Measurements from ENCODE around the gene LDHAL6A.

LDHAL6A gene

DNA sequence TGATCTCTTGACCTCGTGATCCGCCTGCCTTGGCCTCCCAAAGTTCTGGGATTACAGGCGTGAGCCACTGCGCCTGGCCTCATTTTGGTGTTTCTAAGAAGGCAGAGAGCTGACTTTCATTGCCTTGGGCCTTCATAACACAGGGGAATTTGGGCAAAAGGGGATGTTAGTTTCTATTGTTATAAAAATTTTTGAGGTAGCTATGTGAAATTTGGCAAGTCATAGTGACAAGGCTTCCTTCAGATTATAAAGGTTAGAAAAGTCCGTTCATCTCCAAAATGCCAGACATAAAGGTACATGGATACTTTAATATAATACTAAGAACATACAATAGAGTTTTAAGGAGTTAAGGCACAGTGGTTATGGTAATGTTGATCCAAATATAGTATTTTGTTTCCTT lies 26.3 kb upstream of the LDHAL6A start:
- DNase-seq (ENCODE audit: low spot score) = no peak
- no peak overlapping the region for H3K4me3 ChIP-seq
- TF ChIP-seq, protein P1, sequence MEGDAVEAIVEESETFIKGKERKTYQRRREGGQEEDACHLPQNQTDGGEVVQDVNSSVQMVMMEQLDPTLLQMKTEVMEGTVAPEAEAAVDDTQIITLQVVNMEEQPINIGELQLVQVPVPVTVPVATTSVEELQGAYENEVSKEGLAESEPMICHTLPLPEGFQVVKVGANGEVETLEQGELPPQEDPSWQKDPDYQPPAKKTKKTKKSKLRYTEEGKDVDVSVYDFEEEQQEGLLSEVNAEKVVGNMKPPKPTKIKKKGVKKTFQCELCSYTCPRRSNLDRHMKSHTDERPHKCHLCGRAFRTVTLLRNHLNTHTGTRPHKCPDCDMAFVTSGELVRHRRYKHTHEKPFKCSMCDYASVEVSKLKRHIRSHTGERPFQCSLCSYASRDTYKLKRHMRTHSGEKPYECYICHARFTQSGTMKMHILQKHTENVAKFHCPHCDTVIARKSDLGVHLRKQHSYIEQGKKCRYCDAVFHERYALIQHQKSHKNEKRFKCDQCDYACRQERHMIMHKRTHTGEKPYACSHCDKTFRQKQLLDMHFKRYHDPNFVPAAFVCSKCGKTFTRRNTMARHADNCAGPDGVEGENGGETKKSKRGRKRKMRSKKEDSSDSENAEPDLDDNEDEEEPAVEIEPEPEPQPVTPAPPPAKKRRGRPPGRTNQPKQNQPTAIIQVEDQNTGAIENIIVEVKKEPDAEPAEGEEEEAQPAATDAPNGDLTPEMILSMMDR (IDR thresholded peaks at IDR 0.05) = no peak
- no peak overlapping the region for H3K27ac ChIP-seq

DNA sequence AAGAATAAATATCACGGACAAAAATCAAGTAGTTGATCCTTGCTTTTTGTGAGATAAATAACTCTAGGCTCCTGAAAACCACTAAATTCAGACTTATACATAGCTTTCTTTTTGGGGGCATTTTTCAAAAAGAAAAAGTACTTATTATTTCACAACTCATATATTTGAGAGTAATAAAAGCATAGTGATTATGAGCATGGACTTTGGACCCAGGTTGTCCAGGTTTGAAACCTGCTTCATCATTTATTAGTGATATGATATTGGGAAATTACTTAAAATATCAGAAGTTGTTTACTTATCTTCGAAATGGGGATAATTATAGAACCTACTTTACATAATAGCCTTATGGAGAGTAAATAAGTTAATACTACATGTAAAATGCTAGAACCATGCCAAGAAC lies 17.0 kb upstream of the LDHAL6A start:
- TF ChIP-seq, protein P1 (IDR thresholded peaks at IDR 0.05) = no peak
- no peak overlapping the region for H3K27ac ChIP-seq
- no peak overlapping the region for H3K4me3 ChIP-seq
- no peak for DNase-seq (ENCODE audit: low spot score)

- TF ChIP-seq, protein P1 (IDR thresholded peaks at IDR 0.05) = no peak
- H3K4me3 ChIP-seq = no peak overlapping the region
- H3K27ac ChIP-seq = no peak overlapping the region
- no peak for DNase-seq (ENCODE audit: low spot score)
These were observed 6.4 kb upstream of the LDHAL6A start for GRCh38 chr11:18449251-18449650.

DNA sequence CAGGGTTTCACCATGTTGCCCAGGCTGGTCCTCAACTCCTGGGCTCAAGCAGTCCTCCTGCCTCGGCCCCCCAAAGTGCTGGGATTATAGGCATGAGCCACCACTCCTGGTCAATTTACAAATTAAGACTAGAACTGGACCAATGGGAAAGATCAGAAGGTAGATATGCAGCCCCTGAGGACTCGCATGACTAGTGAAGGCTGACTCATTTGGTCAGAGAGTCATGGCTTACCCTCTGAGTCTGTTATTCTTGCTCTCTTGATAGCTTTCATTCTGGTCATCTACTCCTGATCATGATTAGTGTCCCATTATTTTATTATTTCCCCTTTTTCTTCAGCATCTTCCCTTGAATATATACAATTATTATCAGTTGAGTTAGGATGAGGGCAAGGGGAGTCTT lies 2.7 kb upstream of the LDHAL6A start:
- TF ChIP-seq, protein P1 (IDR thresholded peaks at IDR 0.05) = no peak
- H3K4me3 ChIP-seq = no peak overlapping the region

DNA sequence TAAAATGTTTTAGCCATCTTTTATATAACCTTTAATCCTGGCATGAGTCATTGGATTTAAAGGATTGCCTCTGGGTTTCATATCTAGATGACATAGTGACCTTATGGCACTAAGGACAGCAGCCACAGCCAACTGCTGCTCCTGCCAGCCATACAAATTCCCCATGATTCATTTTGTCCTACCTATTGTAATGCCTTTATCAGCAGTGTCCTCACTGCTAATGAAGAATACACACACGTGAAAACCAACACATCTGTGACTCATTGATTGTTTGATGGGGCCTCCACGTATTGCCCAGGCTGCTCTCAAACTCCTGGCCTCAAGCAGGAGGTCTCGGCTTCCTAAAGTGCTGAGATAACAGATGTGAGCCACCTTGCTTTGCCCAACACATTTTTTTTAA lies 1.8 kb downstream of the LDHAL6A start:
- TF ChIP-seq, protein P1 (IDR thresholded peaks at IDR 0.05) = no peak
- no peak overlapping the region for H3K4me3 ChIP-seq
- H3K27ac ChIP-seq = no peak overlapping the region
- no peak for DNase-seq (ENCODE audit: low spot score)

More for the DNA sequence above, 2.7 kb upstream of the LDHAL6A start:
- H3K27ac ChIP-seq = no peak overlapping the region
- no peak for DNase-seq (ENCODE audit: low spot score)

- H3K27ac ChIP-seq = no peak overlapping the region
- H3K4me3 ChIP-seq = no peak overlapping the region
- TF ChIP-seq, protein P1 (IDR thresholded peaks at IDR 0.05) = no peak
- no peak for DNase-seq (ENCODE audit: low spot score)
These were observed 4.0 kb downstream of the LDHAL6A start for GRCh38 chr11:18459634-18460033.

DNA sequence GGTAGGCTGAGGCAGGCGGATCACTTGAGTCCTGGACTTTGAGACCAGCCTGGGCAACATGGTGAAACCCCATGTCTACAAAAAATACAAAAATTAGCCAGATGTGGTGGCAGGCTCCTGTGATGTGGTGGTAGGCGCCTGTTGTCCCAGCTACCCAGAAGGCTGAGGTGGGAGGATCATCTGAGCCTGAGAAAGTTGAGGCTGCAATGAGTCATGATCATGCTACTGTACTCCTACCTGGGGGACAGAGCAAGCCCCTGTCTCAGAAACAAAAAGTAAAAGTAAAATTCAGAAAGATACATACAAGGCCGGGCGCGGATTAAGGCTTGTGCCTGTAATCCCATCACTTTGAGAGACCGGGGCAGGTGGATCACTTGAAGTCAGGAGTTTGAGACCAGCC lies 6.3 kb downstream of the LDHAL6A start:
- TF ChIP-seq, protein P1 (IDR thresholded peaks at IDR 0.05) = no peak
- Histone ChIP-seq H3K27ac (no peak overlapping the region), H3K4me3 (no peak overlapping the region)
- no peak for DNase-seq (ENCODE audit: low spot score)

Data from coronary artery (tissue), 2 donors.